Measurements from ENCODE around the gene PRRC1.

DNA sequence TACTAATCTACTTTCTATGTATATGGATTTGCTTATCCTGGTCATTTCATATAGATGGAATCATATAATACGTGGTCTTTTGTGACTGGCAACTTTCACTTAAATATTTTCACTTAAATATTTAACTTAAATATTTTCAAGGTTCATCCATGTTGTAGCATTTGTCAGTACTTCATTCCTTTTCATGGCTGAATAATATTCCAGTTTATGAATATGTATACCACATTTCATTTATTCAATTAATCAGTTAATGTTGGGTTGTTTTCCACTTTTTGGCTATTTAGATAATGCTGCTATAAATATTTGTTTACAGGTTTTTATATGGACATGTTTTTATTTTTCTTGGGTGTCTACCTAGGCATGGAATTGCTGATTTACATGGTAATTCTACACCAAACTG is 7.7 kb downstream of the PRRC1 start:
- TF ChIP-seq, protein P1, sequence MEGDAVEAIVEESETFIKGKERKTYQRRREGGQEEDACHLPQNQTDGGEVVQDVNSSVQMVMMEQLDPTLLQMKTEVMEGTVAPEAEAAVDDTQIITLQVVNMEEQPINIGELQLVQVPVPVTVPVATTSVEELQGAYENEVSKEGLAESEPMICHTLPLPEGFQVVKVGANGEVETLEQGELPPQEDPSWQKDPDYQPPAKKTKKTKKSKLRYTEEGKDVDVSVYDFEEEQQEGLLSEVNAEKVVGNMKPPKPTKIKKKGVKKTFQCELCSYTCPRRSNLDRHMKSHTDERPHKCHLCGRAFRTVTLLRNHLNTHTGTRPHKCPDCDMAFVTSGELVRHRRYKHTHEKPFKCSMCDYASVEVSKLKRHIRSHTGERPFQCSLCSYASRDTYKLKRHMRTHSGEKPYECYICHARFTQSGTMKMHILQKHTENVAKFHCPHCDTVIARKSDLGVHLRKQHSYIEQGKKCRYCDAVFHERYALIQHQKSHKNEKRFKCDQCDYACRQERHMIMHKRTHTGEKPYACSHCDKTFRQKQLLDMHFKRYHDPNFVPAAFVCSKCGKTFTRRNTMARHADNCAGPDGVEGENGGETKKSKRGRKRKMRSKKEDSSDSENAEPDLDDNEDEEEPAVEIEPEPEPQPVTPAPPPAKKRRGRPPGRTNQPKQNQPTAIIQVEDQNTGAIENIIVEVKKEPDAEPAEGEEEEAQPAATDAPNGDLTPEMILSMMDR (IDR thresholded peaks at IDR 0.05; ENCODE audit: low read depth, low read length, missing input control): no peak
- TF ChIP-seq, protein P2, sequence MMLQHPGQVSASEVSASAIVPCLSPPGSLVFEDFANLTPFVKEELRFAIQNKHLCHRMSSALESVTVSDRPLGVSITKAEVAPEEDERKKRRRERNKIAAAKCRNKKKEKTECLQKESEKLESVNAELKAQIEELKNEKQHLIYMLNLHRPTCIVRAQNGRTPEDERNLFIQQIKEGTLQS (IDR thresholded peaks at IDR 0.05): no peak
- no peak for TF ChIP-seq HNF4G (IDR thresholded peaks at IDR 0.05)
- TF ChIP-seq GABPA (IDR thresholded peaks at IDR 0.05 in 1 of 2, conservative IDR thresholded peaks at IDR 0.05 in 1 of 2): no peak
- TF ChIP-seq, protein P3, sequence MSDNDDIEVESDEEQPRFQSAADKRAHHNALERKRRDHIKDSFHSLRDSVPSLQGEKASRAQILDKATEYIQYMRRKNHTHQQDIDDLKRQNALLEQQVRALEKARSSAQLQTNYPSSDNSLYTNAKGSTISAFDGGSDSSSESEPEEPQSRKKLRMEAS (IDR thresholded peaks at IDR 0.05): no peak
- TF ChIP-seq, protein P4, sequence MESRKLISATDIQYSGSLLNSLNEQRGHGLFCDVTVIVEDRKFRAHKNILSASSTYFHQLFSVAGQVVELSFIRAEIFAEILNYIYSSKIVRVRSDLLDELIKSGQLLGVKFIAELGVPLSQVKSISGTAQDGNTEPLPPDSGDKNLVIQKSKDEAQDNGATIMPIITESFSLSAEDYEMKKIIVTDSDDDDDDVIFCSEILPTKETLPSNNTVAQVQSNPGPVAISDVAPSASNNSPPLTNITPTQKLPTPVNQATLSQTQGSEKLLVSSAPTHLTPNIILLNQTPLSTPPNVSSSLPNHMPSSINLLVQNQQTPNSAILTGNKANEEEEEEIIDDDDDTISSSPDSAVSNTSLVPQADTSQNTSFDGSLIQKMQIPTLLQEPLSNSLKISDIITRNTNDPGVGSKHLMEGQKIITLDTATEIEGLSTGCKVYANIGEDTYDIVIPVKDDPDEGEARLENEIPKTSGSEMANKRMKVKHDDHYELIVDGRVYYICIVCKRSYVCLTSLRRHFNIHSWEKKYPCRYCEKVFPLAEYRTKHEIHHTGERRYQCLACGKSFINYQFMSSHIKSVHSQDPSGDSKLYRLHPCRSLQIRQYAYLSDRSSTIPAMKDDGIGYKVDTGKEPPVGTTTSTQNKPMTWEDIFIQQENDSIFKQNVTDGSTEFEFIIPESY (IDR thresholded peaks at IDR 0.05): no peak

Measured in liver (tissue), 3 donors.